Liver (tissue), 9 donors: ENCODE results near the gene ZNF827. TPM values are rescaled to one million over a fixed set of nuclear protein-coding genes. Genes with fewer than 3 reads are reported as not detected.

ENCODE experiments used
- DNase-seq: peaks from one replicate; pipeline ENCODE4 v3.0.0-alpha.2; 2017; ENCODE audit warnings: low spot score
- H3K27ac ChIP-seq, 2 donors: one replicate each; pipeline ENCODE4 v1.7.0; 2013; ENCODE audit warnings: inconsistent platforms in 2 of 2, low read length in 2 of 2, control low read depth in 1 of 2, low read depth in 1 of 2, mild to moderate bottlenecking in 1 of 2
- H3K27me3 ChIP-seq, 4 donors: one replicate each; pipeline versions ENCODE4 v1.6.1 to v1.7.0; 2013; ENCODE audit warnings: low read length in 3 of 4, inconsistent platforms in 1 of 4, mild to moderate bottlenecking in 1 of 4, moderate library complexity in 1 of 4; ENCODE audit not compliant: control insufficient read depth in 4 of 4, insufficient read depth in 4 of 4
- H3K36me3 ChIP-seq, 4 donors: one replicate each; pipeline versions ENCODE4 v1.6.1 to v1.7.0; 2013; ENCODE audit warnings: low read length in 3 of 4, mild to moderate bottlenecking in 3 of 4, low read depth in 1 of 4, moderate library complexity in 1 of 4; ENCODE audit not compliant: control insufficient read depth in 4 of 4, insufficient read depth in 3 of 4
- H3K4me1 ChIP-seq, 4 donors: one replicate each; pipeline versions ENCODE4 v1.6.1 to v1.7.0; 2013; ENCODE audit warnings: low read length in 3 of 4, mild to moderate bottlenecking in 3 of 4, moderate library complexity in 1 of 4; ENCODE audit not compliant: control insufficient read depth in 4 of 4, insufficient read depth in 4 of 4
- H3K4me3 ChIP-seq, 3 donors: one replicate each; pipeline versions ENCODE4 v1.6.1 to v1.7.0; 2013; ENCODE audit warnings: low read length in 3 of 3, control low read depth in 1 of 3, low read depth in 1 of 3, mild to moderate bottlenecking in 1 of 3
- H3K9ac ChIP-seq, 2 donors: one replicate each; pipeline ENCODE4 v1.7.0; 2013; ENCODE audit warnings: low read length in 2 of 2, mild to moderate bottlenecking in 2 of 2, moderate library complexity in 2 of 2, control low read depth in 1 of 2, low read depth in 1 of 2
- H3K9me3 ChIP-seq, 4 donors: one replicate each; pipeline versions ENCODE4 v1.6.1 to v1.7.0; 2013; ENCODE audit warnings: low read length in 3 of 4; ENCODE audit not compliant: control insufficient read depth in 4 of 4
- EGR1 ChIP-seq, 2 donors: IDR thresholded peaks; 2 replicates each; pipeline ENCODE4 v1.6.1; 2016 to 2018; ENCODE audit warnings: antibody characterized with exemption in 2 of 2, low read depth in 2 of 2
- FOXA1 ChIP-seq: IDR thresholded peaks from 2 replicates; pipeline ENCODE4 v1.6.1; 2016; ENCODE audit warnings: antibody characterized with exemption
- FOXA2 ChIP-seq: IDR thresholded peaks from 2 replicates; pipeline ENCODE4 v1.6.1; 2016; ENCODE audit warnings: antibody characterized with exemption
- GABPA ChIP-seq, 2 donors: IDR thresholded peaks in 1 of 2; conservative IDR thresholded peaks in 1 of 2; 2 replicates each; pipeline ENCODE4 v1.6.1; 2016; ENCODE audit warnings: antibody characterized with exemption in 2 of 2, mild to moderate bottlenecking in 1 of 2, moderate library complexity in 1 of 2
- HNF4A ChIP-seq, 2 donors: conservative IDR thresholded peaks; 2 replicates each; pipeline ENCODE4 v1.6.1; 2016; ENCODE audit warnings: antibody characterized with exemption in 2 of 2, mild to moderate bottlenecking in 2 of 2
- HNF4G ChIP-seq: IDR thresholded peaks from 2 replicates; pipeline ENCODE4 v1.6.1; 2016; ENCODE audit warnings: antibody characterized with exemption
- JUND ChIP-seq, 2 donors: IDR thresholded peaks; 2 replicates each; pipeline ENCODE4 v1.6.1; 2016; ENCODE audit warnings: antibody characterized with exemption in 2 of 2
- NR2F2 ChIP-seq: IDR thresholded peaks from 2 replicates; pipeline ENCODE4 v1.6.1; 2016; ENCODE audit warnings: antibody characterized with exemption
- RAD21 ChIP-seq, 2 donors: IDR thresholded peaks; 2 replicates each; pipeline ENCODE4 v1.6.1; 2016; ENCODE audit warnings: antibody characterized with exemption in 2 of 2, mild to moderate bottlenecking in 2 of 2
- RXRA ChIP-seq, 2 donors: IDR thresholded peaks; 2 replicates each; pipeline ENCODE4 v1.6.1; 2017 to 2018; ENCODE audit warnings: antibody characterized with exemption in 2 of 2, mild to moderate bottlenecking in 1 of 2
- SP1 ChIP-seq: IDR thresholded peaks from 2 replicates; pipeline ENCODE4 v1.6.1; 2018; ENCODE audit warnings: antibody characterized with exemption, mild to moderate bottlenecking
- TAF1 ChIP-seq: conservative IDR thresholded peaks from 2 replicates; pipeline ENCODE4 v1.6.1; 2016; ENCODE audit warnings: antibody characterized with exemption, mild to moderate bottlenecking
- YY1 ChIP-seq: IDR thresholded peaks from 2 replicates; pipeline ENCODE4 v1.6.1; 2016; ENCODE audit warnings: antibody characterized with exemption, mild to moderate bottlenecking
- WGBS: extraction: QIAGEN DNeasy Blood & Tissue Kit; methylation state at CpG from one replicate; pipeline ENCODE4 v1.1.7; 2013; 5-methylcytosine and 5-hydroxymethylcytosine counted together
- polyA plus RNA-seq, 2 donors: library from polyadenylated mRNA; stranded (reverse) in 1 of 2; unstranded in 1 of 2; fragments of 200-250 nt in 1 of 2; fragments of >200 nt in 1 of 2; fragmentation: Nextera tagmentation in 1 of 2; extraction: Ambion mirVana in 1 of 2; gene quantifications; one replicate each; pipeline versions ENCODE4 v1.2.1 to v1.2.3, GENCODE V29; 2013 to 2015
- total RNA-seq, 2 donors: library from RNA; depleted of rRNA; stranded (reverse); fragments of >200 nt; gene quantifications; one replicate each; pipeline ENCODE4 v1.2.3, GENCODE V29; 2014
- TF ChIP-seq, protein P1 (sequence below): fragments of 150-350 bp; IDR thresholded peaks from 2 replicates; pipeline ENCODE4 v1.5.1; 2017; ENCODE audit warnings: improper control_type of control experiment, low read depth, low read length; ENCODE audit not compliant: missing input control
- TF ChIP-seq, protein P2 (sequence below): IDR thresholded peaks from 2 replicates; pipeline ENCODE4 v1.6.1; 2016; ENCODE audit warnings: antibody characterized with exemption, mild to moderate bottlenecking
- TF ChIP-seq, protein P3 (sequence below): IDR thresholded peaks from 2 replicates; pipeline ENCODE4 v1.6.1; 2016; ENCODE audit warnings: antibody characterized with exemption
- TF ChIP-seq, protein P4 (sequence below): IDR thresholded peaks from 2 replicates; pipeline ENCODE4 v1.6.1; 2016; ENCODE audit warnings: antibody characterized with exemption
- donor health status: healthy.
- donor health status: healthy.
- donor health status: healthy.
- donor health status: healthy.
- donor health status: healthy.

ZNF827 gene
- total and polyA plus RNA-seq, 4 donors: 0.46 to 2.9 (median 1.2) TPM

DNA sequence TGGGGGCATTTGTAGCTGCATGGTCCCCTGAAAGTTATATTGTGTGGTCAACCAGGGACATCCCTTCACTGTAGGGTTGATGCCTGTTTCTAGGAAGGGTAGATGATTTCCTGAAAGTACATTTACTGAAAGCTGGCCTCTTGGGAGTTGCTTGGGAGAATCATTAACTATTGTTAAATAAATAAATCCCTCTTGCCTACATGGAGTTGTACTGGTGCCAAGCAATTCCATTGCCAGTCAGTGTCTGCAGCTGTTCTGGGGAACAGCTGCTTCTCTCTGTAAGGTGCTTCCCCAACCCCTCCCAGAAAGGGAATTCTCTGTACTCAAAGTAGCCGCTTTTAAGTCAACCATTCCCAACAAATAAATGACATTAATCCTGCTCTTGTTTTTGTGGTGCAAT lies 207.6 kb downstream of the ZNF827 start:
- H3K9me3 ChIP-seq: no peaks in the 10 kb centered on the region
- no peak for DNase-seq
- H3K4me1 ChIP-seq: peaks cover 6 to 29% (median 21%) of the 10 kb centered on the region in 4 donors
- H3K27me3 ChIP-seq: no peaks in the 10 kb centered on the region
- no peak overlapping the region for H3K9ac ChIP-seq
- no peak overlapping the region for H3K27ac ChIP-seq
- TF ChIP-seq GABPA (IDR thresholded peaks at IDR 0.05 in 1 of 2, conservative IDR thresholded peaks at IDR 0.05 in 1 of 2) (no peak), RXRA (IDR thresholded peaks at IDR 0.05) (peak in 1 of 2 donors; percentile 52), RAD21 (IDR thresholded peaks at IDR 0.05) (peak; percentile 11 to 31), YY1 (peak; percentile 29), HNF4A (conservative IDR thresholded peaks at IDR 0.05) (peak; percentile 48 to 49), JUND (IDR thresholded peaks at IDR 0.05) (peak in 1 of 2 donors; percentile 12), HNF4G (no peak), FOXA1 (no peak), FOXA2 (peak; percentile 18), SP1 (peak; percentile 57), EGR1 (IDR thresholded peaks at IDR 0.05; ENCODE audit: low read depth in 2 of 2) (peak in 1 of 2 donors; percentile 11), NR2F2 (no peak), TAF1 (peak; percentile 32)
- TF ChIP-seq, protein P1, sequence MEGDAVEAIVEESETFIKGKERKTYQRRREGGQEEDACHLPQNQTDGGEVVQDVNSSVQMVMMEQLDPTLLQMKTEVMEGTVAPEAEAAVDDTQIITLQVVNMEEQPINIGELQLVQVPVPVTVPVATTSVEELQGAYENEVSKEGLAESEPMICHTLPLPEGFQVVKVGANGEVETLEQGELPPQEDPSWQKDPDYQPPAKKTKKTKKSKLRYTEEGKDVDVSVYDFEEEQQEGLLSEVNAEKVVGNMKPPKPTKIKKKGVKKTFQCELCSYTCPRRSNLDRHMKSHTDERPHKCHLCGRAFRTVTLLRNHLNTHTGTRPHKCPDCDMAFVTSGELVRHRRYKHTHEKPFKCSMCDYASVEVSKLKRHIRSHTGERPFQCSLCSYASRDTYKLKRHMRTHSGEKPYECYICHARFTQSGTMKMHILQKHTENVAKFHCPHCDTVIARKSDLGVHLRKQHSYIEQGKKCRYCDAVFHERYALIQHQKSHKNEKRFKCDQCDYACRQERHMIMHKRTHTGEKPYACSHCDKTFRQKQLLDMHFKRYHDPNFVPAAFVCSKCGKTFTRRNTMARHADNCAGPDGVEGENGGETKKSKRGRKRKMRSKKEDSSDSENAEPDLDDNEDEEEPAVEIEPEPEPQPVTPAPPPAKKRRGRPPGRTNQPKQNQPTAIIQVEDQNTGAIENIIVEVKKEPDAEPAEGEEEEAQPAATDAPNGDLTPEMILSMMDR: no peak
- TF ChIP-seq, protein P2, sequence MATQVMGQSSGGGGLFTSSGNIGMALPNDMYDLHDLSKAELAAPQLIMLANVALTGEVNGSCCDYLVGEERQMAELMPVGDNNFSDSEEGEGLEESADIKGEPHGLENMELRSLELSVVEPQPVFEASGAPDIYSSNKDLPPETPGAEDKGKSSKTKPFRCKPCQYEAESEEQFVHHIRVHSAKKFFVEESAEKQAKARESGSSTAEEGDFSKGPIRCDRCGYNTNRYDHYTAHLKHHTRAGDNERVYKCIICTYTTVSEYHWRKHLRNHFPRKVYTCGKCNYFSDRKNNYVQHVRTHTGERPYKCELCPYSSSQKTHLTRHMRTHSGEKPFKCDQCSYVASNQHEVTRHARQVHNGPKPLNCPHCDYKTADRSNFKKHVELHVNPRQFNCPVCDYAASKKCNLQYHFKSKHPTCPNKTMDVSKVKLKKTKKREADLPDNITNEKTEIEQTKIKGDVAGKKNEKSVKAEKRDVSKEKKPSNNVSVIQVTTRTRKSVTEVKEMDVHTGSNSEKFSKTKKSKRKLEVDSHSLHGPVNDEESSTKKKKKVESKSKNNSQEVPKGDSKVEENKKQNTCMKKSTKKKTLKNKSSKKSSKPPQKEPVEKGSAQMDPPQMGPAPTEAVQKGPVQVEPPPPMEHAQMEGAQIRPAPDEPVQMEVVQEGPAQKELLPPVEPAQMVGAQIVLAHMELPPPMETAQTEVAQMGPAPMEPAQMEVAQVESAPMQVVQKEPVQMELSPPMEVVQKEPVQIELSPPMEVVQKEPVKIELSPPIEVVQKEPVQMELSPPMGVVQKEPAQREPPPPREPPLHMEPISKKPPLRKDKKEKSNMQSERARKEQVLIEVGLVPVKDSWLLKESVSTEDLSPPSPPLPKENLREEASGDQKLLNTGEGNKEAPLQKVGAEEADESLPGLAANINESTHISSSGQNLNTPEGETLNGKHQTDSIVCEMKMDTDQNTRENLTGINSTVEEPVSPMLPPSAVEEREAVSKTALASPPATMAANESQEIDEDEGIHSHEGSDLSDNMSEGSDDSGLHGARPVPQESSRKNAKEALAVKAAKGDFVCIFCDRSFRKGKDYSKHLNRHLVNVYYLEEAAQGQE: no peak
- TF ChIP-seq, protein P3, sequence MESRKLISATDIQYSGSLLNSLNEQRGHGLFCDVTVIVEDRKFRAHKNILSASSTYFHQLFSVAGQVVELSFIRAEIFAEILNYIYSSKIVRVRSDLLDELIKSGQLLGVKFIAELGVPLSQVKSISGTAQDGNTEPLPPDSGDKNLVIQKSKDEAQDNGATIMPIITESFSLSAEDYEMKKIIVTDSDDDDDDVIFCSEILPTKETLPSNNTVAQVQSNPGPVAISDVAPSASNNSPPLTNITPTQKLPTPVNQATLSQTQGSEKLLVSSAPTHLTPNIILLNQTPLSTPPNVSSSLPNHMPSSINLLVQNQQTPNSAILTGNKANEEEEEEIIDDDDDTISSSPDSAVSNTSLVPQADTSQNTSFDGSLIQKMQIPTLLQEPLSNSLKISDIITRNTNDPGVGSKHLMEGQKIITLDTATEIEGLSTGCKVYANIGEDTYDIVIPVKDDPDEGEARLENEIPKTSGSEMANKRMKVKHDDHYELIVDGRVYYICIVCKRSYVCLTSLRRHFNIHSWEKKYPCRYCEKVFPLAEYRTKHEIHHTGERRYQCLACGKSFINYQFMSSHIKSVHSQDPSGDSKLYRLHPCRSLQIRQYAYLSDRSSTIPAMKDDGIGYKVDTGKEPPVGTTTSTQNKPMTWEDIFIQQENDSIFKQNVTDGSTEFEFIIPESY: no peak
- TF ChIP-seq, protein P4, sequence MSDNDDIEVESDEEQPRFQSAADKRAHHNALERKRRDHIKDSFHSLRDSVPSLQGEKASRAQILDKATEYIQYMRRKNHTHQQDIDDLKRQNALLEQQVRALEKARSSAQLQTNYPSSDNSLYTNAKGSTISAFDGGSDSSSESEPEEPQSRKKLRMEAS: no peak
- H3K4me3 ChIP-seq: no peak overlapping the region
- WGBS: 29% methylated on average over 1 of the region's 1 CpG
- no peaks in the 10 kb centered on the region for H3K36me3 ChIP-seq

DNA sequence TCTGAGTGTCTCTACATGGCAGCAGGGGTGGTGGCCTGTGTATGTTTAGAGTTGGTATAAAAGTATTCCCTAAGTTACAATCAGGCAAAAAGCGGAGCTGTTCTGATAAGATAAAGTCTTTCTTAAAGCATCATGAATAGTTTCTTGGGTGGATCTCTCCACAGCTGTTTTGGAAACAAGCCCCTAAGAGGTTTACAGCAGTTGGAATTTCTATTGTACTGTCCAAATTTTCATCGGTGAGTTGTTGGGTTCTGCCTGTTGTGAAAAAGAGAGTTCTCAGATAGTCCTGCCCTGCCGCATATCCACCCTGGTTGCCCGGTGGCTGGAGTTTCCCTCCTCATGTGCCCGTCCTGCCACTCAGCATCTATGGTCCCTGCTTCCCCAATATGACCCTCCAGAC lies 208.6 kb downstream of the ZNF827 start:
- no peaks in the 10 kb centered on the region for H3K27me3 ChIP-seq
- H3K9ac ChIP-seq: no peak overlapping the region
- H3K9me3 ChIP-seq: no peaks in the 10 kb centered on the region
- no peak overlapping the region for H3K4me3 ChIP-seq
- DNase-seq: no peak
- no peaks in the 10 kb centered on the region for H3K36me3 ChIP-seq
- peaks cover 6 to 22% (median 18%) of the 10 kb centered on the region in 4 donors for H3K4me1 ChIP-seq
- WGBS: 92% methylated on average over 5 of the region's 5 CpGs
- H3K27ac ChIP-seq: no peak overlapping the region
- no peak for TF ChIP-seq FOXA2
- no peak for TF ChIP-seq RAD21 (IDR thresholded peaks at IDR 0.05)
- TF ChIP-seq, protein P4: no peak
- TF ChIP-seq, protein P1: no peak
- no peak for TF ChIP-seq RXRA (IDR thresholded peaks at IDR 0.05)
- TF ChIP-seq JUND (IDR thresholded peaks at IDR 0.05): no peak
- no peak for TF ChIP-seq YY1
- TF ChIP-seq HNF4A (conservative IDR thresholded peaks at IDR 0.05): no peak
- TF ChIP-seq TAF1: no peak
- TF ChIP-seq HNF4G: no peak
- no peak for TF ChIP-seq FOXA1
- TF ChIP-seq GABPA (IDR thresholded peaks at IDR 0.05 in 1 of 2, conservative IDR thresholded peaks at IDR 0.05 in 1 of 2): no peak
- TF ChIP-seq, protein P2: no peak
